ENCODE measurements around the gene WBP1.

WBP1 gene

DNA sequence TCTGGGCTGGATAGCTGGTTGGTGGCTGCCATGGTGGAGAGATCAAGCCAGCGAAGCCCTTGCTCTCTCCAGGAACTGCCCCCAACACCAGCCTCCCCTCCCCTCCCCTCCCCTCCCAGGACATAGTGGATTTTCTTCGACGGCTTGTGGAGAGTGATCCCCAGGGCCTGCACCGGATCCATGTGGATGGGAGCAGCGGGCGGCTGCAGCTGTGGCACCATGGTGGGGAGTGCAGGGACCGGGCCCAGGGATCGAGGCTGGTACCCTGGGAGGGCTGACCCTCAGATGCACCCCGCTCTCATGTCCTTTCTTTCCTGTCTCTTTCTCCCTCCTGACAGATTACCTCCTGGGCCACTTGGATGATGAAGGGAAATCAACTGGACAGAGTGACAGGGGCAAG is 31.7 kb downstream of the WBP1 start:
- H3K4me3 ChIP-seq (ENCODE audit: low read length), result no peak overlapping the region
- TF ChIP-seq, protein P1, sequence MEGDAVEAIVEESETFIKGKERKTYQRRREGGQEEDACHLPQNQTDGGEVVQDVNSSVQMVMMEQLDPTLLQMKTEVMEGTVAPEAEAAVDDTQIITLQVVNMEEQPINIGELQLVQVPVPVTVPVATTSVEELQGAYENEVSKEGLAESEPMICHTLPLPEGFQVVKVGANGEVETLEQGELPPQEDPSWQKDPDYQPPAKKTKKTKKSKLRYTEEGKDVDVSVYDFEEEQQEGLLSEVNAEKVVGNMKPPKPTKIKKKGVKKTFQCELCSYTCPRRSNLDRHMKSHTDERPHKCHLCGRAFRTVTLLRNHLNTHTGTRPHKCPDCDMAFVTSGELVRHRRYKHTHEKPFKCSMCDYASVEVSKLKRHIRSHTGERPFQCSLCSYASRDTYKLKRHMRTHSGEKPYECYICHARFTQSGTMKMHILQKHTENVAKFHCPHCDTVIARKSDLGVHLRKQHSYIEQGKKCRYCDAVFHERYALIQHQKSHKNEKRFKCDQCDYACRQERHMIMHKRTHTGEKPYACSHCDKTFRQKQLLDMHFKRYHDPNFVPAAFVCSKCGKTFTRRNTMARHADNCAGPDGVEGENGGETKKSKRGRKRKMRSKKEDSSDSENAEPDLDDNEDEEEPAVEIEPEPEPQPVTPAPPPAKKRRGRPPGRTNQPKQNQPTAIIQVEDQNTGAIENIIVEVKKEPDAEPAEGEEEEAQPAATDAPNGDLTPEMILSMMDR (IDR thresholded peaks at IDR 0.05; ENCODE audit: insufficient read depth, low read depth, low read length, missing control alignments), result no peak
- no peak for DNase-seq (ENCODE audit: low read depth)

DNA sequence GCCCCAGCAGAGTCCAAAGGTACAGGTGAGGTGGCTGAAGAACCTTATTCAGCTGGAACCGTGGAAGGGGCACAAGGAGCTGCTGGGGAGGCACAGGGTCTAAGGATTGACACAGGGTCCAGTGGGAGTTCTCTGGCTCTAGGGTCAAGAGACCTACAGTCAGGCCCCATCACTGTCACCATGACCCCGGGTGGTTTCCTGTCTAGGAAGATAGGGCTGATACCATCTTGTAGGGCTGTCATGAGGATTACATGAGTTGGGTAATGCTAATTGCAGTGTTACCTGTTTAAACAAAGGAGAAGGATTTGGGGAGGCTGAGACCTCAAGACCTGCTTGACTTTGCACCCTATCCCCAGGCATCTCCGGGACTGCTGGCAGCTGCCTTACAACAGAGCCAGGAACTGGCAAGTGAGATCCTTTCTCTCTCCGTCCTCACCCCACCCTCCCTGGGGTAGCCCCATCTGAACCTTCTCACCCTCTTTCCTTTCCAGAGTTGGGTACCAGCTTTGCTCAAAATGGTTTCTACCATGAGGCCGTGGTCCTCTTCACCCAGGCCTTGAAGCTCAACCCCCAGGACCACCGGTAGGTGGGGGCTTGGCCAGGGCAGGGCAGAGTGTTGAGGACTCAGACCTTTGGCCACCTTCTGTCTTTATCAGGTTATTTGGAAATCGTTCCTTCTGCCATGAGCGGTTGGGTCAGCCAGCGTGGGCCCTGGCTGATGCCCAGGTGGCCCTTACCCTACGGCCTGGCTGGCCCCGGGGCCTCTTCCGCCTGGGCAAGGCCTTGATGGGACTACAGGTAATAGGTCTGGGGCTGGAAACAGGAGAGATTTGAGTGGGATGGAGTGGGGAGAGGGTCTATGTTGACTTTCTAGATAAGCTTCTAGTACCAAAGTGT is 33.7 kb downstream of the WBP1 start:
- H3K4me3 ChIP-seq (ENCODE audit: low read length), result no peak overlapping the region
- DNase-seq (ENCODE audit: low read depth), result no peak
- TF ChIP-seq, protein P1 (IDR thresholded peaks at IDR 0.05; ENCODE audit: insufficient read depth, low read depth, low read length, missing control alignments), result no peak

DNA sequence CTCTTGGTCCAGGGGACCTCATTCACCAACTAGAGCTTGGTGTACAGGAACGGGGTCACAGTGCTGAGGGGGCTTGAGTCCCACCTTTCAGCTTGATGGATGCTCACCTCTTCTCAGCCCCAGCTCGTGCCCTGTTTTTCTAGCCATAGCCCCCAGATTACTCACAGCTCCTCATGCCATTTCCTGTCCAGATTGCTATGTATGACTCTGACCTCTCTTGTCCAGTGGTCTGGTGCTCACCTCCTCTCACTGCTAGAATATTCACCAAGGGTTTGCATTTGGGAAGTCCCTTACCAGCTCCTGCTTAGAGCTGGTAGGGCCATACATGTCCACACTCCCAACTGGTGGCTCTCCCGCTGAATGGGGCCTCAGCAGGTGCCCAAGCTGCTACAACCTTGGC is 35.3 kb downstream of the WBP1 start:
- no peak overlapping the region for H3K4me3 ChIP-seq (ENCODE audit: low read length)
- no peak for DNase-seq (ENCODE audit: low read depth)
- TF ChIP-seq, protein P1 (IDR thresholded peaks at IDR 0.05; ENCODE audit: insufficient read depth, low read depth, low read length, missing control alignments), result no peak

DNA sequence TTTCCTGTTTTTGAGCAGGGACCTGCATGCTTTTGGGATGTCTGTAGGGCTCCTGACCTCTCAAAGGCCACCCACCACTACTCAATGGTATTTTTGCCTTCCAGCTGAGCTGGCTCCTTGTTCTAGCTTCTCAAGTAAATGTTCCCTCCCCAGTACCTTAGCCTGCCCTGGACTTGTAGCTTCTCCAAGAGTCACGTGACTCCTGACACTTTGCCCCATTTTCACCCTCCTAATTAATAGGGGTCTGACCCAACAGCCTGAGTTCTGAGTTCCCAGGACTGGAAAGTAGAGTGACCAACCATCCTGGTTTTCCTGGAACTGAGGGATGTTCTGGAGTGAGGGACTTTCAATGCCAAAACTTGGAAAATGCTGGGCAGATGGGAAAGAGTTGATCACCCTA is 37.2 kb downstream of the WBP1 start:
- no peak overlapping the region for H3K4me3 ChIP-seq (ENCODE audit: low read length)
- TF ChIP-seq, protein P1 (IDR thresholded peaks at IDR 0.05; ENCODE audit: insufficient read depth, low read depth, low read length, missing control alignments), result no peak
- DNase-seq (ENCODE audit: low read depth), result no peak

DNA sequence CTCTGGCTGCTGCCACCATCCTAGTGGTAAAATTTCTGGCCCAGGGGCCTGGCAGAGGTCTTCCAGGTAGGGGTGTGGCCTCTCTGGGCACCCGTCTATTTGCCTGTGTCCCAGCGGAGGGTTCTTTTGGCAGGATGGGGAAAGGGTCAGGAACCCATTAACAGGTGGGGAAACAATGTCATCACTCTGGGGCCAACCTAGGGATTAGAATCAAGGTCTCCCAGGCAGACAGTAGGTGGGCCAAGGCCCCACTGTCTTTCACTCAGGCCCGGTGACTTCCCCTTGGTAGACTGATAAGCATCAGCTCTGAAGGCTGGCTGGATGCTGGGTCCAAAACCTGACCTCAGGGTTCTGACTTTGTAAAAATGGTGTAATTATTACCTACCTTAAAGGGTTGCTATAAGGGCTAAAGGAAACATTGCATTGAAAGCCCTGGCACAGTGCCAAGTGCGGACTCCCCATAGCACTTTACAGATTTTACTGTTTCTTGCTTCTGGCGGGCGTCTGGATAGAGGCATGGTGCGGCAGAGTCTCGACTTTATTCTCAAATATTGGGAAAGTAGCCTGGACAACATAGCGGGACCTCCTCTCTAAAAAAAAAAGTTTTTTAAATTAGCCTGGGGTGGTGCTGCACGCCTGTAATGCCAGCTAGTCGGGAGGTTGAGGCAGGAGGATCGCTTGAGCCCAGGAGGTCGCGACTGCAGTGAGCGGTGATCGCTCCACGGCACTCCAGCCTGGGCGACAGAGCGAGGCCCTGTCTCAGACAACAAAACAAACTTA is 38.9 kb downstream of the WBP1 start:
- TF ChIP-seq, protein P1 (IDR thresholded peaks at IDR 0.05; ENCODE audit: insufficient read depth, low read depth, low read length, missing control alignments), result no peak
- no peak overlapping the region for H3K4me3 ChIP-seq (ENCODE audit: low read length)
- DNase-seq (ENCODE audit: low read depth), result no peak

DNA sequence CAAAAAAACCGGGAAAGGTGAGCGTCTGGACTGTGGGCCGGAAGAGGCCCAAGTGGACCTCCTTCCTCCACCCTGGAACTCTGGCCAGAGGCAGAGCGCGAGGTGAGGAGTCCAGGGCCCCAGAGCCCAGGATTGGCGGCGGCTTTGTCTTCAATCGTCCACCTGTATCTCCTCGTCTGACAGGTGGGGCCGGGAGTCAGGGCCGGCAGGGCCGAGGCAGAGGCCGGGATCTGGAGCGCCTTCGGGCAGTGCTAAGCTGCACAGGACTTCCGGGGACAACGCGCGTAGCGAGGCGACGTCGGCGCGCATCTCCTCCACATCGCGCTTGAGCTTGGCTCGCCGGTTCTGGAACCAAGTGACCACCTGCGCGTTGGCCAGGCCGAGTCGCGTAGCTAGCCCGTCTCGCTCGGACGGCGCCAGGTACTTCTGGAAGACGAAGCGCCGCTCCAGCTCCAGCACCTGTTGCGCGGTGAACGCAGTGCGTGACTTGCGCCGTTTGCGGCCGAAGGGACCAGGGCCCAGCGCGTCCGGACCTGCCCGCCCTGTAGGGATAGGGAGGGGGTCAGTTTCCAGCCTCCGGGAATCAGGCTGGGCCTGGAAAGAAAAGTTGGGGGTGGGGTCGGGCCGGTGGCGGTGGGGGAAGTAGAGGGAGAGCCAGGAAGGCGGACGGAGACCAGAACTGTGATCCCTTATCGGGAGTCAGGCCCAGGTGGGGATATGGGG is 39.7 kb downstream of the WBP1 start:
- H3K4me3 ChIP-seq (ENCODE audit: low read length), result peak overlapping the region; percentile 40
- no peak for DNase-seq (ENCODE audit: low read depth)
- TF ChIP-seq, protein P1 (IDR thresholded peaks at IDR 0.05; ENCODE audit: insufficient read depth, low read depth, low read length, missing control alignments), result no peak

Data from epithelial cell of esophagus (primary cell).